ENCODE results near the gene BRI3.

DNA sequence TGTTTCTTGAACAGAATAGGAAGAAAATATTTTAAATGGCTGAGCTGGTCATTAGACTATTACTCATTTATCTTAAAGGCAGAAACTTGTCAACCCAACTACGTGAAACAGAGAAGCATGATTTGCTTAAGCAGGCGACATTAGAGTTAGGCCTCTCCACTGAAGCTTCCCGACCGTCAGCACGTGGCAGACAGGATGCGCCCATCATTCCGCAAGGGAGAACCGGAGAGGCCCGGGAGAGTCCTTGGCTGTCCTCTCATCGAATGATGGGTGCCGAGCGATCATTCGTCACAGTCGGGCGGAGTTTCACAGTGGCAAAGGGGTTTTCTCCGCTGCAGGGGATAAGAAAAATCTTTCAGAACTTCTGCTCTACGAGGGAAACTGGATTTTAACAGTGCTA is 11.8 kb downstream of the BRI3 start:
- TF ChIP-seq, protein P1, sequence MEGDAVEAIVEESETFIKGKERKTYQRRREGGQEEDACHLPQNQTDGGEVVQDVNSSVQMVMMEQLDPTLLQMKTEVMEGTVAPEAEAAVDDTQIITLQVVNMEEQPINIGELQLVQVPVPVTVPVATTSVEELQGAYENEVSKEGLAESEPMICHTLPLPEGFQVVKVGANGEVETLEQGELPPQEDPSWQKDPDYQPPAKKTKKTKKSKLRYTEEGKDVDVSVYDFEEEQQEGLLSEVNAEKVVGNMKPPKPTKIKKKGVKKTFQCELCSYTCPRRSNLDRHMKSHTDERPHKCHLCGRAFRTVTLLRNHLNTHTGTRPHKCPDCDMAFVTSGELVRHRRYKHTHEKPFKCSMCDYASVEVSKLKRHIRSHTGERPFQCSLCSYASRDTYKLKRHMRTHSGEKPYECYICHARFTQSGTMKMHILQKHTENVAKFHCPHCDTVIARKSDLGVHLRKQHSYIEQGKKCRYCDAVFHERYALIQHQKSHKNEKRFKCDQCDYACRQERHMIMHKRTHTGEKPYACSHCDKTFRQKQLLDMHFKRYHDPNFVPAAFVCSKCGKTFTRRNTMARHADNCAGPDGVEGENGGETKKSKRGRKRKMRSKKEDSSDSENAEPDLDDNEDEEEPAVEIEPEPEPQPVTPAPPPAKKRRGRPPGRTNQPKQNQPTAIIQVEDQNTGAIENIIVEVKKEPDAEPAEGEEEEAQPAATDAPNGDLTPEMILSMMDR (conservative IDR thresholded peaks at IDR 0.05 in 1 of 2, IDR thresholded peaks at IDR 0.05 in 1 of 2; ENCODE audit: low read depth in 1 of 2, low read length in 2 of 2), result no peak
- no peak for TF ChIP-seq EZH2 (IDR thresholded peaks at IDR 0.05; ENCODE audit: low read length, missing control alignments)
